Cardiac fibroblast (primary cell): ENCODE results near the gene PIP4K2A.
"Not testable (repeated sequence)": the region's sequence is repeated elsewhere in the genome, so short reads cannot be mapped to it uniquely, and the experiment has no call there.

Experiments used
- DNase-seq, 2 donors: peaks; one replicate each; pipeline versions ENCODE4 v3.0.0 to v3.0.0-alpha.2; 2010; ENCODE audit warnings: low read depth in 2 of 2
- H3K4me3 ChIP-seq, 2 donors: replicated peaks in 1 of 2; 1 replicate in 1 of 2; 2 replicates in 1 of 2; pipeline ENCODE4 v1.5.1; 2011; ENCODE audit warnings: low read depth in 2 of 2, low read length in 2 of 2, mild to moderate bottlenecking in 2 of 2, moderate library complexity in 1 of 2
- CTCF ChIP-seq: IDR thresholded peaks from one replicate; pipeline ENCODE4 v1.5.1; 2011; ENCODE audit warnings: low read depth, mild to moderate bottlenecking, low read length, inconsistent platforms

PIP4K2A gene

GRCh38 chr10:22501863-22502262 lies 212.5 kb downstream of the PIP4K2A start:
- no peak for DNase-seq
- H3K4me3 ChIP-seq: no peak overlapping the region
- no peak for TF ChIP-seq CTCF

- H3K4me3 ChIP-seq: no peak overlapping the region
- no peak for DNase-seq
- no peak for TF ChIP-seq CTCF
Observed at GRCh38 chr10:22501413-22501812, 213.0 kb downstream of the PIP4K2A start.

- no peak for TF ChIP-seq CTCF
- DNase-seq: no peak
- no peak overlapping the region for H3K4me3 ChIP-seq
Observed at GRCh38 chr10:22500656-22501340, 213.6 kb downstream of the PIP4K2A start.

- not testable (repeated sequence) for DNase-seq, H3K4me3 ChIP-seq
Observed at GRCh38 chr10:22499973-22500372, 214.4 kb downstream of the PIP4K2A start.

- H3K4me3 ChIP-seq: no peak overlapping the region
- no peak for TF ChIP-seq CTCF
- no peak for DNase-seq
Observed at GRCh38 chr10:22495396-22495795, 219.0 kb downstream of the PIP4K2A start.

- TF ChIP-seq CTCF: no peak
- no peak overlapping the region for H3K4me3 ChIP-seq
- no peak for DNase-seq
Observed at GRCh38 chr10:22494007-22494406, 220.4 kb downstream of the PIP4K2A start.

- H3K4me3 ChIP-seq: no peak overlapping the region
- TF ChIP-seq CTCF: no peak
- DNase-seq: no peak
Observed at GRCh38 chr10:22491931-22492615, 222.3 kb downstream of the PIP4K2A start.
